Activated CD8-positive, alpha-beta memory T cell treated with anti-CD3 and anti-CD28 coated beads for 4 hours (primary cell): Measurements from ENCODE around the gene ELK3.

Source experiments
- DNase-seq, 2 donors: peaks; one replicate each; pipeline ENCODE4 v3.0.0-alpha.2; 2020; ENCODE audit warnings: low read depth in 2 of 2

Gene ELK3

DNA sequence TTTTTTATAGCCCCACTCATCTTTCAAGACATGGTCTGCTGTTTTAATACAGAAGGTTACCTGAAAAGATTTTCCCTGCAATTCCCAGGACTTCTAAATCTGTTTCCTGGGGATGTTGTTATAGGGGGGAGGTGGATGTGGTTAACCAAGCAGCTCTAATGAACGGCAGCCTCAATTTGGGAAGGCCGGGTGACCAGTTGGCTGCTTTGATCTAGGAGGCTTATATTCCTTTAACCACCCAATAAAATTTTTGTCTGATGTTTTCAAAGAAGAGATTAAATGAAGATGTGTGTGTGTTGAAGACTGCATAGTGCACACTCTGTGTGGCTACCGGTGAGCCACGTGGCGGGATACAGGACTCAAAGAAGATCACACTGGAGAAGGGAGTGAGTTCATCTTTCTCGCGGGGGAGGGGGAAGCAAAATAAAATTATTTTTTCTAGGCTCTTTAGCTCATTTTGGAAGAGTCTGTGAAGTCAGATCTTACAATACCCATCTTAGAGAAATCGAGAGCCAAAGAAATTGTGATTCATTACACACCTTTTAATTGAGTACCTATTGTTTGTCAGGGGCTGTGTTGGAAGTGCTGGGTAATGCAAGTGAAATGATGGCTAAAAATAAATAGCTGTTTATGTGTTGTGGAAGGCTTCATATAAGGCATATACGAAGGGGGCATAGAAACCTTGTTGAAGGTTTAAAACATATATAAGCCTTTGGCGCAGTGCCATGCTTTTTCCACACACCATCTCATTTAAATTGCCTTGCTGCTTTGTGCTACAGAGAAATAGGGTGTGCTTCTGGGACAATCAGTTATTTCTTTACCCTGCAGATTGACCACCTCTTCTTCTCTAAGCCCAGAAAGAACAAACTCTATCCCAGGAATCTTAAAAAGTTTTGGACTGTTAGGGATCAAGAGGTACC lies 18.5 kb downstream of the ELK3 start:
- no peak for DNase-seq

DNA sequence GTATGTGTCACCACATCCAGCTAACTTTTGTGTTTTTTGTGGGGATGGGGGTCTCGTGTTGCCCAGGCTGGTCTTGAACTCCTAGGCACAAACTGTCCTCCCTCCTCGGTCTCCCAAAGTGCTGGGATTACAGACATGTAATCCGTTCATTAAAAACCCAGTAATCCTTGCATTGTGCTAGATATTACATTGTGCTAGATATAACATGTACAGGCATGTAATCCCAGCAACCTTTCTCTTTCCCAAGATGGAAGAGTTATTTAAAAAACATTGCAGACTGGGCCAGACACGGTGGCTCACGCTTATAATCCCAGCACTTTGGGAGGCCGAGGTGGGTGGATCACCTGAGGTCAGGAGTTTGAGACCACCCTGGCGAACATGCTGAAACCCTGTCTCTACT lies 19.7 kb downstream of the ELK3 start:
- DNase-seq = no peak

DNA sequence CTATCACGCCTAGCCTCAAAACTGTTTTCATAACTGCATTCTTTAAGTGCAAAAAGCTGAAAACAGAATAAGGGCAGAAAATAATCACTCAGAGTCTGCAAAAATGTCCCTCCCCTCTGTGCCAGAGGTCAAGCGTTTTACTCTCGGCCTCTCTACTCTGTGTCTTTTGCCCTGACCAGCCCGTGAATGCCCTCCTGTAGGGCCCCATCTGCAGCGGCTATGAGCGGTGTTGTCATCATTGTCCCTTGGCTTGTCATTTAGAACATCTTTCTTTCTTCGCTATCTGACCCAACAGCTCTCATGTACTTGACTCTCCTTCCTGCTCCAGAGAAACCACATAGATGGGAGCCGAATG lies 21.7 kb downstream of the ELK3 start:
- DNase-seq = no peak

DNA sequence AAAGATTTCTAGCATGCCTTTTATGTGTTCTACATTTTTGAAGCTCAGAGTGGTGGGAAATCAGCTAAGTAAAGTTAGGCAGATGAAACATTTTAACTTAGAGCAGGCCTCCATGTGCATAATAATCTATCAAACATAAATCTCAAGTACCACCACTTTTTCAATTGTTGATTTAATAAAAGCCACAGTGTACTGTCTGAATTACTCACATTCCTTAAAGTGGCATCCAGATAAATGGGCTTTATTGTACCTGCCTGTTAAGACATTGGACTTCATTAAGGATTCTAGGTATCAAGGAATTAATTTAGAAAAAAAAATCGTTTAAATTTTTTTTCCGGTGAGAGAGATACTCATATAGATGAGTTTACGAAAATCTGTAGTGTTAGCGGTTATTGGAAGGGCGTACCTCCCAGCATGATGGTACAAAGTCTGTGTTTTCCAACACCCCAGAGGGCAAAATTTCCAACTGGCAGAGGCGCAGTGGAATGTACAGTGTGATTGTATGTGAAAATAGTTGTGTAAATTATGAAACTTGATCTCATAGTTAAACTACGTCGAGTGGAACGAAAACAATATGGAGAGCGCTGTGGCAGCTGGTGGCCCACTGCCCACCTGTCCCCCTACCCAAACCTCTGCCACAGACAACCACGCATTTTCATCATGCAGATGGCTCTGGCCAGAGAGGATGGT lies 25.0 kb downstream of the ELK3 start:
- no peak for DNase-seq

DNA sequence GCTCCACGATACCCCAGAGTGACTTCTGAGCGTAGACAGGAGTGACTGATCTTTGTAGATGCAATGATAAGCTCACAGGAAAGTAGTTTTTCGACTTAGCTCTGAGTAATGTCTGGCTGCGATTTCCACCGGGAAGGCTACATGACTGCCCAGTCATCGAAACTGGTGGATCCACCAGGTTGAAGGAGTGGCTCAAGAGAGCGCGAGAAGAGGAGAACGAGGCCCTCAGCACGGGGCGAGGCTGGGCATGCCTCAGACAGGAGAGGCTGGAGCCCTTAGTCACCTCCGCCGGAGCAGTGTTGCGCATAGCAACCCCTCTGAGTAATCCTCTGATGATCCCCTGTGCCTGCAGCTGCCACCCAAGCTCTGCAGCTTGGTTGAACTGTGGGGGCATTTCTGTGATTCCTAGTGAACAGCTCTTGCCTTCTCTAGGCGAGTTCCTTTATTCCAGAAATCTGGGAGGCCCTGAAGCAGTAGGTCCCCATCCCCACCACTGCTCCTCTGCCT lies 25.6 kb downstream of the ELK3 start:
- no peak for DNase-seq

DNA sequence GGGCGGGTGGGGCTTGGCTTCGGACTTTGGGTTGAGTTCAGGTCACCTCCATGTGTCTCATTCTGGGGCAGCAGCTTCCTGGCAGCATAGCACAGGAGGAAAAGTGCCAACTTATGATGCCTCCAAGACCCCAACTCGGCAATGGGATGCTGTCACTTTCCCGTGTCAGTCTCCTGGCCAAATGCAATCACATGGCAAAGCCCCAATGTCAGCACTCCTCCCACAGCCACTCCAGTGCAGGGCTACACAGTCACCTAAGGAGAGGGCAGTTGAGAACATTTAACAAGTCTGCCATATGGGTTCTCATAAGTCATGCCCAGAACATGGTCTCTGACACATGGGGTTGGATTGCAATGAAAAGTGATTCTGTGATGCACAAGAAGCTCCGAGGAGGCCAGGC lies 26.7 kb downstream of the ELK3 start:
- no peak for DNase-seq

DNA sequence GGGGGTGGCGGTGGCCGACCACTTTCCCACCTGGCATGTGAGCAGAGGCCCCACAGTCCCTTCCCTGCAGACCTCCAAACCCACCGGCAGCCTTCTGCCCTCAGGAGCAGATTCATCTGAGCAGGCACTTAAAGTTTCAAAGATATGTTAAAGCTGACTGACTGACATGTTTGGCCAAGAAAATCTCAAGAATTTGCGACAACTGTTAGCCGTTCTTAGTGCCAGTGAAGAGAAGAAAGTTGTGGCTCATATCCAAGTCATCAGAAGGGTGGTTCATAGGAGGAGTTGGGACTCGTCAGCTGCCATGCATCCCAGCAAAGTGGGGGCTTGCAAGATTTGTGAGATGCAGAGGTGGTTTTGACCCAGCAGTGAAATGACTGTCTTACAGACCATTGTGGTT lies 27.2 kb downstream of the ELK3 start:
- DNase-seq = no peak

DNA sequence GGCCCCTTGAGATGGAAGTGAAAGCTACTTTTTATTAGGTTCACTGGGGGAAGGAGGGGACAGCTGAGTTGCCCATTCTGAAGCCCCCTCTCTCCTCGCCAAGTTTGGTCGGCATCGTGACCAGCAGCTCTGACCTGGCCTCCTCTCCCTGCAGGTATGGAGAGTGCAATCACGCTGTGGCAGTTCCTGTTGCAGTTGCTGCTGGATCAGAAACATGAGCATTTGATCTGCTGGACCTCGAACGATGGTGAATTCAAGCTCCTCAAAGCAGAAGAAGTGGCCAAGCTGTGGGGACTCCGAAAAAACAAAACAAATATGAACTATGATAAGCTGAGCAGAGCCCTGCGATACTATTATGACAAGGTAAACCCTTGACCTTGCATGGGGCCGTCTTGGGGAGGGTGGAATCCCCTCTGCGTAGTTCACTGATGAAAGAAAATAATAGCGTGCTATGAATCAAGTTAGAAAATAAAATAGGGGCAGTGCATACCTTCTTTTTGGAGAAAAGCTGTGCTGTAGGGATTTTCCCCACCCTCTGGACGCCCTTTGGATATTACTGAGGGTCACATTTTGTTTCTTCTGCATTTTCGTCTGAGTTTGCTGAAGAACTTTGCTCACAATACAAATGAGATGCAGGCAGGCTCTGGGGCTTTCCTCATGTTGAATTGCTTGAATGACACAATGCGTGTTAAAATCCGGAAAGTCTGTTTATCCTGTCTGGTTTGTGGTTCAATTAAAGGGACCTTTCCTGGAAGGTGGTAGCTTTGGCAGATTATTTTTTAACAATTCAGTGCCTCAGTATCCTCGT lies 29.4 kb downstream of the ELK3 start:
- DNase-seq = no peak

DNA sequence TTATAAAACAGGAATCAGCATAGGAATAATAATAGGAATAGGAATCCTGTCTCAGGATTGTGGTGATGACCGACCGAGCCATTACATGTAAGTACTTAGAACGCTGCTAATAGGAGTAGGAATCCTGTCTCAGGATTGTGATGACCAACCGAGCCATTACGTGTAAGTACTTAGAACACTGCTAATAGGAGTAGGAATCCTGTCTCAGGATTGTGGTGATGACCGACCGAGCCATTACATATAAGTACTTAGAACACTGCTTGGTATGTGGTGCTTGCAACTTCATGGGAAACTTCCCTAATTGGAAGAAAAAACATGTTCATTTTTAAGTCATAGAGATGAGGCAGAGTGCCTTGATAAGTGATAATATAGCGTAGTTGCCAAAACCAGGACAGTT lies 30.0 kb downstream of the ELK3 start:
- DNase-seq = no peak

DNA sequence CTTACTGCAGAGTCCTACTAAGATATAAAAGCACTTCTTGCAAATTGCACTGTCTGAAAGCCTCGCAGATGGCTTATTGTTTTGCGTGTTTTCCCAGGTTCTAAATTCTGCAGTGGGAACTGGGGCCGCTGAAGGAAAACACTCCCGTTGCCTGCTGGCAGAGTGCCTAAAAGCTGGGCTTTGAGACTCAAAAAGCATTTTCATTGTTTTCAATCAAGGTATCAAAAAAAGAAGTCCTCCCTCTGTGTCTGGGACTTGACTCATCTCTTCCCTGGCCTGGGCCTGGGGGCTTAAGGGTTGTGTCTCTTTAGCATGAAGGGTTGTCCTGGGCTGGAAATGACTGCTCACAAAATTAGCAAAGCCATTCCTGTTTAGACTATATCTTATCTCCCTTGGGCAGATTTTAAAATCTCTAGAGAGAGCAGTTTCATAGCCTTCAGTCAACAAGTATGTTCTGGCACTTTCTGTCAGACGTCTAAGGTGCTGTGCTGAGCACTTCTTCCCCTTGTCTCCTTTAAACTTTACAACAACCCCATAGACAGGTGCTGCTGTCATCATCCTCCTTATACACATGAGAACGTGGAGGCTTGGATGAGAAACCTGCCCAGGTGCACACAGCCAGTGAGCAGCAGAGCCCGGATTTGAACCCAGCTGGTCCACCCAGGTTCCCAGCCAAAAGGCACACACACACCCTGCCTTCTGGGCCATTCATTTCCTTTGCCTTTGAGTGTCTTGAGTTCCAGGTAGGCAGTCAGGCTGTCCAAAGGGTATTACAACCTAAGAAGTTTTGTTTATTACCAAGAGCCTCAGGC lies 31.1 kb downstream of the ELK3 start:
- DNase-seq = no peak

DNA sequence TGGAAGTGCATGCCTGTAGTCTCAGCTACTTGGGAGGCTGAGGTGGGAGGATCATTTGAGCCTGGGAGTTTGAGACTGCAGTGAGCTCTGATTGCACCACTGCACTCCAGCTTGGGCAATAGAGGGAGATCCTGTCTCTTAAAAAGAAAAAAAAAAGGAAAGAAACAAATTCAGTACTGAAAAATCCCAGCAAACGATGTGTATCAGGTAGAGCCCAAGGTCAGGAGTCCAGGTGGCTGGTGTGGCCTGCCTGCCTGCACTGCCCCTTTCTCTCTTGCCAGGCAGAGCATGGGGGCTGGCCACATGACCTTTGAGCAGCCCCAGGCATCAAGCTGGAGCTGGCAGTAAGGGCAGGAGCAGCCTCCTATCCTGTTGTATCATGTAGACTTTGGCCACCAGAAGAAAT lies 31.8 kb downstream of the ELK3 start:
- DNase-seq = no peak

DNA sequence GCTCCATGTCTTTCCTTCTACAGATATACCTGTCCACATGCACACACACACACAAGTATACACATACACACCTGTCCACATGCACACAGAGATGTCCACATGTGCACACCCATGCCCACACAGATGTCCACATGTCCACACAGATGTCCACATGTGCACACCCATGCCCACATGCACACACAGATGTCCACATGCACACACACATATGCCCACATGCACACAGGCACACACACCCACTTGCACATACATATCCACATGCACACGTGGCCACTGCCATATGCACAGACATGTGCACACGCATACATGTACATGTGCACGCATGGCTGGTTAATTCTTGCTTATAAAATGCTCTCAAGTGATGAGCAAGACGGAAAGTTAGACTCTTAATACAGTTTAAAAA lies 32.2 kb downstream of the ELK3 start:
- DNase-seq = no peak

DNA sequence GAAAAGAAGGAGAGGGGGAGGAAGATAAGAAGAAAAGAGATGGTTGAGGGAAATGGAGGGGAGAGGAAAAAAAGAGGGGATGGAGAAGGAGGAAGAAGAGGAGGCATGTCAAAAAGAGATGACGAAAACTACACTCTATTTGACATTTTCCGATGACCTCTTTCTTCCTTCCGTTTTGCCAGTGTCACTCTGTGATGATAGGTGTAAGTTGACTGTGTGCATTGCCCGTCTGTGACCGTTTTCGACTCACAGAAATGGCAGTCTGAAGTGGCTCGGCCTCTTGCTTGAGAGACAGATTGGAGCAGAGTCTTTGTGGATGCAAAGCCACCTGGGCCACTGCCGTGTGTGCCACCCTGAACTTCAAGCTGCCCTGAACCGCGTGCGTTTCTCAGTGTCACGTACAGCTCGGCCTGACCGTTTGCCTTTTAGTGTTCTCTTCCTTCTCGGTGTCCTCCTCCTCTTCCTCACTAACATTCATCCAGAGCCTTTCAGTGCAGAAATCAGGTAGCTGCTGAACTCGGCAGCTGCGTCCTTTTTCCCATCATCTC lies 32.7 kb downstream of the ELK3 start:
- DNase-seq = no peak

DNA sequence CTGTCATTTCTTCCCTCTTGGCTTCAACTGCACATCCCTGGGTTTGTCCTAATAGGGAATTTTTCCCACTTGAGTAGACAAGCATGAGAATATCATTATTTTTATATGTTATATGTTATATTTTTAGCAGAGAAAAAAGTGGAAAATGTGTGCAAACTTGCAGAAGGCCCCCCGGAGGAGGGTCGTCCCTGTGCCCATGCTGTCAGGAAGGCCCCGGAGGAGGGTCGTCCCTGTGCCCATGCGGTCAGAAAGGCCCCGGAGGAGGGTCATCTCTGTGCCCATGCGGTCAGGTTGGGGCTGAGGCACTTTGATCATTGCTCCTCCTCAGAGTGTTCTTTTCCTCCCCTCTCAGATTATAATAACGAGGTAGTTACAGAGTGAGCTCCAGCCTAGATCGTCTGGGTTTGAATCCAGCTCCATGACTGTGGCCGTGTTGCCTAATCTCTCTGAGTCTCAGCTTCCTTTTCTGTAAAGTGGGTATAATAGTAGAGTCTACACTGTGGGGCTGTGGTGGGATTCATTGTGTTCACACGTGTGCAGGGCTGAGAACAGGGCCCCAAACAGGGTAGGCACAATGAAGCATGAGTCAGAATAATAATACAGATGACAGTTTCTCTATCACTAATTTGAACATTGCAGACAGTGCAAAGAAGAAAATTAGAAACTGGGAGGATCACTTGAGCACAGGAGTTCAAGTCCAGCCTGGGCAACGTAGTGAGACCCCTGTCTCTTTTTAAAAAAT lies 33.4 kb downstream of the ELK3 start:
- no peak for DNase-seq

DNA sequence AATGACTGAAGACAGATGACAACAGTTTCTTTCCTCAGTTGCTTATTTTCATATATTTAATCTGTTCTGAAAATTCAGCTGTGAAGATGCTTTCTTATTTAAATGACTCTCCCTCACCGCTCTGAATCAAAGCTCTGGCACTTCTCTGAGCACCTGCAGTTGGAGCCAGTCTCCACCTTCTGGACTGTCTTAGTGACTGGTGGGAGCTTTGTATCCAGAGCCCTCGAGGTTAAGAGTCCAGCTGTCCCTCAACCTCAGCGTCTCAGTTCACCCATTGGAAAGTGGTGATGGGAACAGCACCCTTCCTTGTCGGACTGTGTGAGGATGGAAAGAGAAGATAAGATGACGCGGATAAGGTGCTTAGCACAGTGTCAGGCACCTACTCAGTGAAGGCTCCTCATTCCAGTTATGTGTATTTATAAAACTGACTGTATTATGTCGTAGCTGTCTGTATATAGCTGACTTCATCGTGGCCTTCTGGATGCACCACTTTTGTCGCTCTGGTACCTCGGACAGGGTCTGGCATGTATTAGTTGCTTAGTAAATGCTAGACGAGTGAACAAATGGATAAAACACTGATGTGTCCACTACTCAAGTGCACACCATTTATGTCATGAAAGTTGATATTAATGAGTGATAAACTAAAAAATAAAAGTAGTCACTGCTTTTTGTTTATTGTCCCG lies 34.5 kb downstream of the ELK3 start:
- no peak for DNase-seq

DNA sequence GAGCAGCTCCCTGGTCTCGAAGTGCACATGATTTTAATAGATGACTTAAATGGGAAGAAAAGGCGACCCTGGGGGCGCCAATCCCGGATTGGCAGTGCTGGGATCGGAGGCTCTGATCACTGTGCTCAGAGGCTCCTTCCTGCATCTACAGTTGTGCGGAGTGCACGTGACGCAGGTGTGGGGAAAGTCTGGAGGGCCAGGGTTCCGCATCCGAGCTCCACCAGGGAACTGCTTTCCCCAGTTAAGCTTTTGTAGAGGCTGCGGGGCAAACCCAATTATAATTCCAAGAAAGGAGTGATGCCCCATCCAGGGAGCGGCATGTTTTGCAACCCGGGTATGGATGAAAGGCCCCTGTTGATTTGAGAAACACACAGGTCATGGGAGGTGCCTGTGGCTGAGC lies 36.5 kb downstream of the ELK3 start:
- DNase-seq = no peak

DNA sequence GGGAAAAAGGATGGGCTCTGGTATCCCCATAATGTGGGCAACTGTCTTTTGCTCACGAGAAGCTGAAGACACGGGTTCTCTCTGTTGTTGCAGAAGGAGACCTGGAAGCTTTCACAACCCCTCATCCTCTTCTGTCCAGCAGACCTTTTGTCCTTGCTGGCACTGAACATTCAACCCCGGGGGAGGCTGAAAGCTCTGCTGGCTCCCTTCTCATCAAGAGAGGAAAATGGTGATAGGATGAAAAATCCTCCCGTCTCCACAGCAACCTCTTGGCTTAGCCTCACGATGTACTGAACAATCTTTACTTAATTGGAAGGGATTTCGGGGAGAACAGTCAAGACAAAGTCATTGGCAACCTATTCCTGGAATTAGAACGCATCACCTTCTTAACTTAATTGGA lies 39.0 kb downstream of the ELK3 start:
- DNase-seq = no peak

DNA sequence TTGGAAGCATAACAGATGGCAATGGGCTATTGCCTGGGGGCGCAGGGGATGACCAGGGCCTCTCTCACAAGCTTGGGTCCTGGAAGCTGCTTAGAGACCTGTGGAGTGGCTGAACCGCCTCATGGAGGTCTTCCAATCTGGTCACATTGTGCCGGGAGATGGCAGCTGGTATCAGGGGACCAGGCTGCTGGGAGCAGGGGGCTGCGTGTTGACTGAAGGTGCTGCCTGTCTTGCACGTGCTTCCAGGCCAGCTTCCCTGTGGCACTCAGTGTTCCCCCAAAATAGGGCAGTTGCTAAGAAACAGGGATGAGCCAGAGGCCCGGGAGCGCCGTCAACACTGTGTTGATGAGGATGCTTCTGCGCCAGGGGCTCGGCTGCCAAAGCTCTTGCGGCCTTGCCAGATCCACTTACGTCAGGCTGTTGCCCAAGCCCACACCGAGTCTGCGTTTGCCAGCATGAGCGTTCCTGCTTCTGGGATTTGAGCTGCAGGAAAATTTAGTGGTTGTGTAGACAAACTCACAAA lies 39.8 kb downstream of the ELK3 start:
- no peak for DNase-seq

DNA sequence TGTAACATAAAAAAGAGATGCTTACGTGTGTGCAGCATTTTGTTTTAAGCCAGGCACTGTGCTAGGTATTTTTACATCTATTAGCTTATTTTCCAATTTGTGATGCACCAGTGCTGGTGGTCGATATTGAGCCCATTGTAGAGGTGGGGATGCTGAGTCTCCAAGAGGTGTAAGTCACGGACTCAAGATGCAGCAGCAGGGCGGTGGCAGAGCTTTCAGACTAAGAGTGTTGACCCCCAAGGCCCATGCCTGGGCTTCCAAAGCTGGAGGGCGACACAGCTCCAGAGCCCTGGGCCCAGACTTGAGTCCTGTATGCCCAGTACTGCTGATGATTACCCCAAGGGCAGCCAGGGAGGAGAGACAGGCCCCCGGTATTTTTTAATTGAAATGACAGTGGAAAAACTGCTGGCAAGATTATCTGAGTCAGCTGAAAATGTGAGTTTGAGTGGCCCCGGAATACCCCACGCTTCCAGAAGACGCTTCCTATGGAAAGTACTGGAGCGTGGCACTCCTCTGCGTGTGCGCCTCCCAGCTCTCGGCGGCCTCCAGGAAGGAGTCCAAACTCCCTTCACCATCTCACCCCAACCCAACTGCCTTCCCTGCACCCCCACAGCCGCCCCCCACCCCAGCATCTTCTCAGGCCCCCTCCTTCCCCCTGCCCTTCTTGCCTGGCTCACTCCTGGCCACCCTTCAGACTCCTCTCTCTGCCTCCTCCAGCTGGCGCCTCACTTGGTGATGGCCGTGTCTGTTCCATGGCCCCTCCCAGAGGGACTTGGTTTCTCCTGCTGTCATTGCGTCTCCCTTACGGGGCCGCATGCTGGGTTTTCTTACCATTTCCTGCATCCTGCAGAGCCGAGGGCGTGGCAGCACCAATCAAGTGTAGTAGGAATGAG lies 40.7 kb downstream of the ELK3 start:
- DNase-seq = no peak
